A673 (cell line): ENCODE measurements around the gene UTP25. TPM values are rescaled to one million over a fixed set of nuclear protein-coding genes. Genes with fewer than 3 reads are reported as not detected.
A peak's percentile ranks its signal among the peaks of the same experiment; 100 is the strongest.

ENCODE experiments used
- Bru-seq: library from RNA; stranded (reverse); fragments of 400-500 nt; gene quantifications from one replicate; lab custom pipeline; 2021; lab: Mats Ljungman, UMichigan
- BruChase-seq, 2 experiments: library from RNA; stranded (reverse); fragments of 400-500 nt; gene quantifications; one replicate each; lab custom pipeline; 2021; lab: Mats Ljungman, UMichigan
- BruUV-seq: library from RNA; stranded (reverse); fragments of 400-500 nt; replicated peaks from 2 replicates; lab custom pipeline; 2021; lab: Mats Ljungman, UMichigan
- CTCF ChIA-PET: fragments of 300-600 bp; sonication (Branson Sonifier 250); formaldehyde crosslinking; loops from one replicate; lab custom pipeline; 2022; ENCODE audit warnings: antibody characterized with exemption; lab: Charles Lee
- POLR2A ChIA-PET: fragments of 300-600 bp; sonication (Branson Sonifier 250); formaldehyde crosslinking; loops from one replicate; lab custom pipeline; 2022; ENCODE audit warnings: antibody characterized with exemption; ENCODE audit not compliant: low non-redundant PET; lab: Charles Lee
- DNase-seq: peaks from one replicate; pipeline ENCODE4 v3.0.0-alpha.2; 2015; ENCODE audit warnings: low spot score
- H3K27ac ChIP-seq: fragments of 200-600 bp; sonication (generic); 2 replicates; pipeline ENCODE4 v1.5.1; 2016; ENCODE audit warnings: mixed run types, low read depth, mild to moderate bottlenecking, mixed read lengths, antibody characterized with exemption, low read length; ENCODE audit not compliant: poor library complexity, severe bottlenecking
- H3K27me3 ChIP-seq: fragments of 200-600 bp; sonication (generic); replicated peaks from 2 replicates; pipeline ENCODE4 v1.6.1; 2017; ENCODE audit warnings: mixed run types, low read depth, mild to moderate bottlenecking, mixed read lengths, antibody characterized with exemption, low read length; ENCODE audit not compliant: insufficient read depth, poor library complexity
- H3K36me3 ChIP-seq: fragments of 200-600 bp; sonication (generic); 2 replicates; pipeline ENCODE4 v1.6.1; 2016; ENCODE audit warnings: mixed run types, mild to moderate bottlenecking, mixed read lengths, antibody characterized with exemption, low read length; ENCODE audit not compliant: insufficient read depth, poor library complexity, severe bottlenecking
- H3K4me1 ChIP-seq: fragments of 200-600 bp; sonication (generic); 2 replicates; pipeline ENCODE4 v1.6.1; 2017; ENCODE audit warnings: mixed run types, mild to moderate bottlenecking, mixed read lengths, antibody characterized with exemption, low read length; ENCODE audit not compliant: insufficient read depth, poor library complexity, severe bottlenecking
- H3K4me3 ChIP-seq: fragments of 200-600 bp; sonication (generic); 2 replicates; pipeline ENCODE4 v1.5.1; 2016; ENCODE audit warnings: low read depth, mixed run types, mild to moderate bottlenecking, mixed read lengths, low read length; ENCODE audit not compliant: poor library complexity, severe bottlenecking
- H3K9me3 ChIP-seq: fragments of 200-600 bp; sonication (generic); 2 replicates; pipeline ENCODE4 v1.6.1; 2016; ENCODE audit warnings: mixed run types, low read depth, mild to moderate bottlenecking, mixed read lengths, antibody characterized with exemption, low read length; ENCODE audit not compliant: poor library complexity, severe bottlenecking
- EZH2 ChIP-seq: fragments of 200-600 bp; sonication (generic); IDR thresholded peaks from 2 replicates; pipeline ENCODE4 v1.6.1; 2017; ENCODE audit warnings: borderline replicate concordance, low read depth, mild to moderate bottlenecking, mixed read lengths, antibody characterized with exemption, low read length; ENCODE audit not compliant: poor library complexity, severe bottlenecking
- intact Hi-C: fragments of 100-400 bp; cut with micrococcal nuclease; formaldehyde crosslinking; loops from one replicate; pipeline ENCODE4 v1.10.0; 2022; ENCODE audit not compliant: unreplicated experiment
- long read RNA-seq: library from polyadenylated mRNA; stranded (forward); transcript quantifications from one replicate; pipeline ENCODE4 v2.0.0, GENCODE V29; 2022
- total RNA-seq: library from RNA; stranded (reverse); gene quantifications from 2 replicates; pipeline ENCODE4 v1.2.3, GENCODE V29; 2021
- TF ChIP-seq, protein P1 (sequence below): fragments of 300-800, 200-600 bp; sonication (generic); conservative IDR thresholded peaks from 2 replicates; pipeline ENCODE4 v1.5.1; 2017; ENCODE audit warnings: low read depth, mild to moderate bottlenecking, antibody characterized with exemption, low read length, moderate library complexity, mixed read lengths

Gene UTP25
- total RNA-seq, result 8.9 and 11.5 TPM in 2 replicates
- percentile 85 among the genes with signal in this experiment for Bru-seq, nascent RNA
- percentile 78 among the genes with signal in this experiment for BruChase-seq, experiment 1, labeled RNA remaining after a 2-hour chase
- BruChase-seq, experiment 2, labeled RNA remaining after a 6-hour chase, result percentile 64 among the genes with signal in this experiment
- long read RNA-seq, full-length matches to known transcripts, result 28 of 43 reads
- long read RNA-seq, partial matches to known transcripts, result 2 of 43 reads
- long read RNA-seq, other reads (novel, unspliced or antisense), result 13 of 43 reads

- intact Hi-C loops, result no loop called here
- CTCF ChIA-PET, result no interaction called here
Observed at GRCh38 chr1:209827384-209828262, at the start of gene UTP25. Gene UTP25, plus strand, starts transcription at chr1:209827972. Its CDS starts 92 bp downstream, at chr1:209828064.

DNA sequence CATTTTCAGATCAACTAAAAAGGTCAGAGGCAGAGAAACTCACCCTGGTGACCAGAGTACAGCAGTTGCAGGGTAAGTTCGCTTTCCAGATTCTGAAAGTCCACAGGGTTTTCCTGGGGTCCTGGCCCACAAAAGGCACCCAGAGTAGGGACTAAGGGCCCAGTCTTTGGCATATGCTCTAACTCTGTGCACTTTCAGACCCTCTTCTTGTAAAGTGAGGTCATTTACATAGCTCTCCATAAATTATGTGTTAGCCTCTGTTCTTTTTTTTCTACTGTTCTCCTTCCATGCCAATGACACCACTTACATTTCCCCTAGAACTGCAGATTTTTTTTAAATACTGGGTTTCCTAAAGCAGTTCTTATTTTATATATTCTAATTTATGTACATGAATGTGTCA, 49.7 kb upstream of the UTP25 start:
- DNase-seq, result no peak
- Histone ChIP-seq H3K9me3 (no peaks in the 10 kb centered on the region), H3K4me1 (peaks cover 4% of the 10 kb centered on the region), H3K27me3 (no peaks in the 10 kb centered on the region), H3K27ac (no peak overlapping the region), H3K4me3 (no peak overlapping the region), H3K36me3 (no peaks in the 10 kb centered on the region)
- no TSS peak for BruUV-seq
- ChIA-PET POLR2A (no interaction called here), CTCF (no interaction called here)
- intact Hi-C loops, result no loop called here
- no peak for TF ChIP-seq EZH2

More at GRCh38 chr1:209827384-209828262, at the start of gene UTP25:
- POLR2A ChIA-PET, result no interaction called here
- H3K27ac ChIP-seq, result peak within 1 kb of the TSS; percentile 57
- DNase-seq, result peak; percentile 98
- H3K9me3 ChIP-seq, result no peaks in the 10 kb centered on the region
- peak within 1 kb of the TSS; percentile 75 for H3K4me3 ChIP-seq
- H3K36me3 ChIP-seq, result peaks cover 19% of the 10 kb centered on the region
- H3K27me3 ChIP-seq, result no peaks in the 10 kb centered on the region
- BruUV-seq, result TSS peak; percentile 79
- H3K4me1 ChIP-seq, result peaks cover 11% of the 10 kb centered on the region
- TF ChIP-seq EZH2, result no peak
- TF ChIP-seq, protein P1, sequence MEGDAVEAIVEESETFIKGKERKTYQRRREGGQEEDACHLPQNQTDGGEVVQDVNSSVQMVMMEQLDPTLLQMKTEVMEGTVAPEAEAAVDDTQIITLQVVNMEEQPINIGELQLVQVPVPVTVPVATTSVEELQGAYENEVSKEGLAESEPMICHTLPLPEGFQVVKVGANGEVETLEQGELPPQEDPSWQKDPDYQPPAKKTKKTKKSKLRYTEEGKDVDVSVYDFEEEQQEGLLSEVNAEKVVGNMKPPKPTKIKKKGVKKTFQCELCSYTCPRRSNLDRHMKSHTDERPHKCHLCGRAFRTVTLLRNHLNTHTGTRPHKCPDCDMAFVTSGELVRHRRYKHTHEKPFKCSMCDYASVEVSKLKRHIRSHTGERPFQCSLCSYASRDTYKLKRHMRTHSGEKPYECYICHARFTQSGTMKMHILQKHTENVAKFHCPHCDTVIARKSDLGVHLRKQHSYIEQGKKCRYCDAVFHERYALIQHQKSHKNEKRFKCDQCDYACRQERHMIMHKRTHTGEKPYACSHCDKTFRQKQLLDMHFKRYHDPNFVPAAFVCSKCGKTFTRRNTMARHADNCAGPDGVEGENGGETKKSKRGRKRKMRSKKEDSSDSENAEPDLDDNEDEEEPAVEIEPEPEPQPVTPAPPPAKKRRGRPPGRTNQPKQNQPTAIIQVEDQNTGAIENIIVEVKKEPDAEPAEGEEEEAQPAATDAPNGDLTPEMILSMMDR, result peak; percentile 82

DNA sequence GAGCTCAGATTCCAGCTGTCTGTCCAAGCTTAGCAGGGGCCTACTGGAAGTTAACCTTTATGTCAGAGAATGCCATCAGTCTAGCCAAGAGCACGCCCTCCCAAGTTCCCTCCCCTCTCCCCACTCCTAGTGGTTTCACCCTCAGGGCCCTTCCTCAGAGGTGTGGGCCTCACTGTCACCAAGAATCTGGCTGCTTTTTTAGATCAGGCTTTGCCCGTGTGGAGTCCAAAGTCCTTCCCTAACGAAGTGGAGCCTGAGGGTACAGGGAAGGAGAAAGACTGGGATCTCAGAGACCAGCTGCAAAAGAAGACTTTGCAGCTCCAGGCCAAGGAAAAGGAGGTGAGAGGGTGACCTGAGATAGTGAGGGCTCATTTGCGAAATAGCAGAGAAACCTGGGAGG, 47.5 kb upstream of the UTP25 start:
- BruUV-seq, result no TSS peak
- ChIA-PET CTCF (no interaction called here), POLR2A (no interaction called here)

More for the DNA sequence above, 47.5 kb upstream of the UTP25 start:
- Histone ChIP-seq H3K4me3 (no peak overlapping the region), H3K36me3 (no peaks in the 10 kb centered on the region), H3K27me3 (no peaks in the 10 kb centered on the region), H3K9me3 (no peaks in the 10 kb centered on the region), H3K27ac (no peak overlapping the region), H3K4me1 (peaks cover 13% of the 10 kb centered on the region)
- TF ChIP-seq, protein P1, result no peak
- TF ChIP-seq EZH2, result no peak
- intact Hi-C loops, result no loop called here
- DNase-seq, result no peak
